Progenitor cell of endocrine pancreas (in vitro differentiated cells): ENCODE measurements around the gene TRPM8. TPM values are rescaled to one million over a fixed set of nuclear protein-coding genes. Genes with fewer than 3 reads are reported as not detected.

Experiments
- DNase-seq: peaks from one replicate; pipeline ENCODE4 v3.0.0; 2021; ENCODE audit warnings: low spot score; ENCODE audit not compliant: unreplicated experiment
- H3K27ac Mint-ChIP-seq: 2 replicates; pipeline ENCODE4 v1.8.0; 2021; ENCODE audit warnings: mild to moderate bottlenecking, moderate library complexity, mixed read lengths
- H3K27me3 Mint-ChIP-seq: 2 replicates; pipeline ENCODE4 v1.8.0; 2021; ENCODE audit warnings: mixed read lengths
- H3K36me3 Mint-ChIP-seq: 2 replicates; pipeline ENCODE4 v1.8.0; 2022; ENCODE audit warnings: mixed read lengths; ENCODE audit not compliant: insufficient read depth
- H3K4me1 Mint-ChIP-seq: 2 replicates; pipeline ENCODE4 v1.8.0; 2021; ENCODE audit warnings: low read depth, mixed read lengths
- H3K4me3 Mint-ChIP-seq: 2 replicates; pipeline ENCODE4 v1.8.0; 2021; ENCODE audit warnings: low read depth, mild to moderate bottlenecking, moderate library complexity, mixed read lengths
- H3K9me3 Mint-ChIP-seq: 2 replicates; pipeline ENCODE4 v1.8.0; 2021; ENCODE audit warnings: low read depth, mixed read lengths
- total RNA-seq: library from RNA; stranded (reverse); gene quantifications from 2 replicates; pipeline ENCODE4 v1.2.1, GENCODE V29; 2021
- TF ChIP-seq, protein P1 (sequence below): fragments of 200-600 bp; sonication (generic); IDR thresholded peaks from one replicate; pipeline ENCODE4 v1.5.0; 2021; ENCODE audit warnings: antibody characterized with exemption, mild to moderate bottlenecking; ENCODE audit not compliant: unreplicated experiment

Gene TRPM8
- total RNA-seq, 1 donor from 2014 or later: not detected

GRCh38 chr2:234033885-234034284 lies 116.7 kb downstream of the TRPM8 start:
- DNase-seq: no peak
- H3K27me3 Mint-ChIP-seq: peaks cover 20% of the 10 kb centered on the region
- H3K27ac Mint-ChIP-seq: no peak overlapping the region
- peaks cover 5% of the 10 kb centered on the region for H3K9me3 Mint-ChIP-seq
- H3K4me3 Mint-ChIP-seq: no peak overlapping the region
- H3K36me3 Mint-ChIP-seq: peaks cover 3% of the 10 kb centered on the region
- TF ChIP-seq, protein P1, sequence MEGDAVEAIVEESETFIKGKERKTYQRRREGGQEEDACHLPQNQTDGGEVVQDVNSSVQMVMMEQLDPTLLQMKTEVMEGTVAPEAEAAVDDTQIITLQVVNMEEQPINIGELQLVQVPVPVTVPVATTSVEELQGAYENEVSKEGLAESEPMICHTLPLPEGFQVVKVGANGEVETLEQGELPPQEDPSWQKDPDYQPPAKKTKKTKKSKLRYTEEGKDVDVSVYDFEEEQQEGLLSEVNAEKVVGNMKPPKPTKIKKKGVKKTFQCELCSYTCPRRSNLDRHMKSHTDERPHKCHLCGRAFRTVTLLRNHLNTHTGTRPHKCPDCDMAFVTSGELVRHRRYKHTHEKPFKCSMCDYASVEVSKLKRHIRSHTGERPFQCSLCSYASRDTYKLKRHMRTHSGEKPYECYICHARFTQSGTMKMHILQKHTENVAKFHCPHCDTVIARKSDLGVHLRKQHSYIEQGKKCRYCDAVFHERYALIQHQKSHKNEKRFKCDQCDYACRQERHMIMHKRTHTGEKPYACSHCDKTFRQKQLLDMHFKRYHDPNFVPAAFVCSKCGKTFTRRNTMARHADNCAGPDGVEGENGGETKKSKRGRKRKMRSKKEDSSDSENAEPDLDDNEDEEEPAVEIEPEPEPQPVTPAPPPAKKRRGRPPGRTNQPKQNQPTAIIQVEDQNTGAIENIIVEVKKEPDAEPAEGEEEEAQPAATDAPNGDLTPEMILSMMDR: no peak
- no peaks in the 10 kb centered on the region for H3K4me1 Mint-ChIP-seq

DNA sequence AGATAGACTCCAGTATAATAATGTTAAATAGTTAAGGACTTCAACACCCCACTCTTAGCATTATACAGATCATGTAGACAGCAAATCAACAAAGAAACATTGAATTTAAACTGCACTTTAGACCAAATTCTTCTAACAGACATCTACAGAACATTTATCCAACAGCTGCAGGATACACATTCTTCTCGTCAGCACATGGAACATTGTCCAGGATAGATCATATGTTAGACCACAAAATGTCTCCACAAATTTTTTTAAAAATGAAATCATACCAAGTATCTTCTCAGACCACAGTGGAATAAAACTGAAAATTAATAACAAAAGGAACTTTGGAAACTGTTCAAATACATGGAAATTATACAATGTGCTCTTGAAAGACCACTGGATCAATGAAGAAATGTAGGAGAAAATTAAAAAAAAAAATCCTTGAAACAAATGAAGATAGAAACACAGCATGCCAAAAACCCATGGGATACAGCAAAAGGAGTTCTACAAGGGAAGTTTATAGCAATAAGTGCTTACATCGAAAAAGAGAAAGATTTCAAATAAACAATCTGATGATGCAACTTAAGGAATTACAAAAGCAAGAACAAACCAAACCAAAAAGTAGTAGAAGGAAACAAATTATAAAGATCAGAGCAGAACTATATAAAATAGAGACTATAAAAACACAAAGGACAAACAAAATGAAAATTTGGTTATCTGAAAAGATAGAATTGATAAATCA lies 121.1 kb downstream of the TRPM8 start:
- Mint-ChIP-seq H3K4me1 (no peaks in the 10 kb centered on the region), H3K27me3 (peaks cover 26% of the 10 kb centered on the region), H3K27ac (no peak overlapping the region), H3K9me3 (peaks cover 5% of the 10 kb centered on the region), H3K4me3 (no peak overlapping the region), H3K36me3 (peaks cover 3% of the 10 kb centered on the region)
- TF ChIP-seq, protein P1: no peak
- no peak for DNase-seq

GRCh38 chr2:234044157-234044556 lies 127.0 kb downstream of the TRPM8 start:
- TF ChIP-seq, protein P1: no peak
- Mint-ChIP-seq H3K4me3 (no peak overlapping the region), H3K27me3 (peaks cover 39% of the 10 kb centered on the region), H3K4me1 (no peaks in the 10 kb centered on the region), H3K9me3 (no peaks in the 10 kb centered on the region), H3K36me3 (no peaks in the 10 kb centered on the region), H3K27ac (no peak overlapping the region)
- no peak for DNase-seq

DNA sequence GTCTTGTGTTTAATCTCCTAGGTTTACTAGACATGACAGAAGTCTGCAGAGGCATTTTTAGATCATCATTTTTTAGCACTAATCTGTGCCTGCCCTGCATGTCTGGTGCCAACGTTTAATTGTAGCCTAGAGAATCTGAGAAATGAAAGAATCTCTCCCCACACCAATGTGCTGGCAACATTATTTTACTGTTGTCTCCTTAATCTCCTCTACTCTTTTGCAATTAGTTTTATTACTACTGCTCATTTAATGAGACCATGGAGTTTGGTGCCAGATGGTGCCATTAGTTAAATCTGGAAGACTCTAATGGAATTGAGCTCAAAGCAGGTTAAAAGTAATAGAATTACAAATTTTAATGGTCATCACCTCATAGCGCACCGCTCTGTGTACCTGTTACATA lies 129.3 kb downstream of the TRPM8 start:
- TF ChIP-seq, protein P1: no peak
- no peaks in the 10 kb centered on the region for H3K9me3 Mint-ChIP-seq
- no peaks in the 10 kb centered on the region for H3K36me3 Mint-ChIP-seq
- DNase-seq: no peak
- no peak overlapping the region for H3K27ac Mint-ChIP-seq
- H3K4me3 Mint-ChIP-seq: no peak overlapping the region
- H3K4me1 Mint-ChIP-seq: no peaks in the 10 kb centered on the region
- peaks cover 37% of the 10 kb centered on the region for H3K27me3 Mint-ChIP-seq

DNA sequence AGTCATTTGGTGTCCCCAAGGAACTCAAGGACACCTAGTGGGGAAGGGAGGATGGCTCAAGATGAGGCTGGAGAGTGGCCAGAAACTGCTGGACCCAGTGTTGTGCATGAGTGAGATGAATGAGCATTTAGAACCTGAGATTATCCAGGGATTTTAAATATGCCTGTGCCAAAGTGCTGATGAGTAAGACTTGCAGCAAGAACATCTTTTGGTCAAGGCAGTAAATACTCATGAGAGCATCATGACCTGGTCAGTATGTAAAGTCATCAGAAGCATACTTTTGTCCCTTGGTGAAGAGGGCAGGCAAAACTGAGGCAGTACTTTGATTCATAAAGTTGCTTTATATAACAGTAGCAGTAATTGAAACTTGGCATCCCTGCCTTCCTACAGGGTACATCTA lies 130.2 kb downstream of the TRPM8 start:
- Mint-ChIP-seq H3K36me3 (no peaks in the 10 kb centered on the region), H3K4me3 (no peak overlapping the region), H3K4me1 (no peaks in the 10 kb centered on the region), H3K27me3 (peaks cover 36% of the 10 kb centered on the region), H3K9me3 (no peaks in the 10 kb centered on the region), H3K27ac (no peak overlapping the region)
- TF ChIP-seq, protein P1: no peak
- no peak for DNase-seq
